Embryonic facial prominence (tissue), 1 donor: ENCODE measurements around the gene ADAMTS6.
"Not testable (repeated sequence)": the region's sequence is repeated elsewhere in the genome, so short reads cannot be mapped to it uniquely, and the experiment has no call there.

Source experiments
- DNase-seq: peaks from one replicate; pipeline ENCODE4 v3.0.0-alpha.2; 2016; ENCODE audit errors: extremely low spot score

Gene ADAMTS6

GRCh38 chr5:65468633-65469032 lies 13.1 kb downstream of the ADAMTS6 start:
- DNase-seq, result no peak

DNA sequence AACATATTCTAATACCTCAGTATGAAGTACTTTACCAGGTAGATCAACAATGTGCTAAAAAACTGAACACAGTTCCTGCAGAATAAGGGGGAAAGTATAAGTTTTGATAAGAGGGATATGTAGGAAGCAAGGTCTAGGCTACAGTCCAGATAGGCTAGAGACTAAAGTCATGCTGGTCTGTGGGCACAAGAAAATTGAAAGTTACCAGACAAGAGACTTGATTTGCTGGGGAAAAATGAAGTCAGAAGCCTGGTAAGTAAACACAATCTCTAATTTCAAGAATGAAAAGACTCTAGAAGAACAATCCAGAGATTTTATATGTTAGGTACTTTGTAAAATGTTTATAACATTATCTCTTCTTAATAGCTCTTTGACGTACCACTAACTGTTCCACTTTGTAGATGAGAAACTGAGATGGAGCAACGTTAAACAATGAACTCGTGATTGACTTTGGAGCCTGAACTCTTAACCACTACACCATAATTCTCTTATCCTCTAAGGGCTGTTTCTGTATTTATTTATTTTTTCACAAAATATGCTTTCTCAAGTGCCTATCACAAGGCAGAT lies 19.5 kb downstream of the ADAMTS6 start:
- no peak for DNase-seq

DNA sequence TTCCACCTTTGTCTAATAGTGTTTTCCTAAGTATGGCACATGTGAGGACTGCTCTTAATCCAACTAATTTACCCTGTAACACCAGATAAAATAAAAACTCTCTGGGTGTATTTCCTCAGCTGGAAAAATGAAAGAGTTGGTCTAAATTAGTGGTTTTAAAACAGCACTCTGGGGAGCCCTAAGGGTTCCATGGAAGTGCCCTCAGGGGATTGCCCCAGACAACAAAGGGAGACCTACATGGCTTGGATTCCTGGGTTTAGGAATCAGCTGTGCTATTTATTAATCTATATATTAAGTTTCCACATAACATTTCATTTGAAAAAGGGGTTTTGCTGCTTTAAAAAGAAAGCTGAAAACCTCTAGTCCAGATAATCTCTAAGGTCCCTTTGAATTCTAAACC lies 20.2 kb downstream of the ADAMTS6 start:
- no peak for DNase-seq

GRCh38 chr5:65459995-65460394 lies 21.7 kb downstream of the ADAMTS6 start:
- DNase-seq, result no peak

DNA sequence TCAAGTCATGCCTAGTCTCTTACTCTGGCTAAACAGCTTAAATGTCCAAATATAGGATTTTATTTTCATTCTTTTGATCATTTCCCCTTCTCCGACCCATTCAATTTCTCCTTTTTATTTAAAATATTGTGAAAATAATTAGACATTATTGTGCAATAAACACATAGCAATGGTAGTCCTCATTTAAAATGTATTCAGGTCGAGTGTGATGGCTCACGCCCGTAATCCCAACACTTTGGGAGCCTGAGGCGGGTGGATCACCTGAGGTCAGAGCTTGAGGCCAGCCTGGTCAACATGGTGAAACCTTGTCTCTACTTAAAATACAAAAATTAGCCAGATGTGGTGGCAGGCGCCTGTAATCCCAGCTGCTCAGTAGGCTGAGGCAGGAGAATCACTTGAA lies 26.7 kb downstream of the ADAMTS6 start:
- no peak for DNase-seq

DNA sequence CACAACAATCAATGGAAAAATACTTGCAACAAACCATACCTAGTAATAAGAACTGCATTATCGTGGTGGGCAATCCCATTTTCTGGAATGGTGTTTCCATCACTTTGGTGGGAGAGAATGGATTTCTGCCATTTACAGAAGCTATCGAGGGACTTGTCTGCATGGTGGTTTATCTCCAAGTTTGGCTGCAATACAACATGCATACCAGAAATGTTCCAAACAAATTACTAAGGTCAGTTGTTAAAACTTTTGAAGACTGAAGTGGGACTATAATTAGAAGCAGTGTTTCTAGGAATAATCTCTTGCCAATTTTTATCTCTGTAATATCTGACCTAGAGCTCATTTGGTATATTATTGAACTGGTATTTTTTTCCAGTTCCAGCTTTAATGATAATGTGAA lies 30.3 kb downstream of the ADAMTS6 start:
- DNase-seq, result no peak

- no peak for DNase-seq
Measured at GRCh38 chr5:65446682-65447081, 35.0 kb downstream of the ADAMTS6 start.

DNA sequence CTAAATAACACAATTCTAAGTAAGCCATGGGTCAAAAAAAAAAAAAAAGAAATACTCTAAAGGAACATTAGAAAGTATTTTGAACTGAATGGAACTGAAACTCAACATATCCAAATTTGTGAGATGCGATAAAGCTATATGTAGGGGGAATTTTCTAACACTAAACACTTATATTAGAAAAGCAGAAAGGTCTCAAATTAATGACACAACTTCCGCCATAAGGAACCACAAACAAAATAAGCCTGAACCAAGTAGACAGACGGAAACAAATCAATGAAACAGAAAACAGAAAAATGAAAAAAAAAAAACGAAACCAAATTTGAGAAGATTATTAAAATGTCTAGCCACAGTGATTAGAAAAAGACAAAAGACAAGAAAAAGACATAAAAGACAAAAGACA lies 39.9 kb downstream of the ADAMTS6 start:
- no peak for DNase-seq

DNA sequence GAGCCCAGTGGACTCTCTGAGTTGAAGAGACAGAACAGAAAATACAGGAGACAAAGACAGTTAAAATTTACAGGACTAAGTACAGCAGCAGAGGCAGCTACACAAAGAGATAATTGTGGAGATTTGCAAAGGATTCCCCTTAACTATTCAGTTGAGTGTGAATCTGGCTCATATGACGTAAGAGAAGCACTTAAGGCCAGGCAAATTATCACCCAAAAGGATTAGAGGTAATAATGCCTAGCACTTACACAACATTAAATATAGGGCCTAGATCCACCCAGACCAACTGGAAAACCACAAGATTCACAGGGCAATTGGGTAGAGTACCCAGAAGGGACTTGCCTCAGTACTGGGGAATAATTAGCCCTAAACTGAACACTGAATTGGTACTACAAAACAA lies 41.3 kb downstream of the ADAMTS6 start:
- DNase-seq, result no peak

- DNase-seq, result no peak
Measured at GRCh38 chr5:65434122-65434521, 47.6 kb downstream of the ADAMTS6 start.

GRCh38 chr5:65426656-65427055 lies 55.1 kb downstream of the ADAMTS6 start:
- DNase-seq, result no peak

- no peak for DNase-seq
Measured at GRCh38 chr5:65423623-65424022, 58.1 kb downstream of the ADAMTS6 start.

GRCh38 chr5:65418661-65419060 lies 63.1 kb downstream of the ADAMTS6 start:
- DNase-seq, result no peak

GRCh38 chr5:65413822-65414221 lies 67.9 kb downstream of the ADAMTS6 start:
- no peak for DNase-seq

GRCh38 chr5:65412842-65413241 lies 68.9 kb downstream of the ADAMTS6 start:
- DNase-seq, result no peak

DNA sequence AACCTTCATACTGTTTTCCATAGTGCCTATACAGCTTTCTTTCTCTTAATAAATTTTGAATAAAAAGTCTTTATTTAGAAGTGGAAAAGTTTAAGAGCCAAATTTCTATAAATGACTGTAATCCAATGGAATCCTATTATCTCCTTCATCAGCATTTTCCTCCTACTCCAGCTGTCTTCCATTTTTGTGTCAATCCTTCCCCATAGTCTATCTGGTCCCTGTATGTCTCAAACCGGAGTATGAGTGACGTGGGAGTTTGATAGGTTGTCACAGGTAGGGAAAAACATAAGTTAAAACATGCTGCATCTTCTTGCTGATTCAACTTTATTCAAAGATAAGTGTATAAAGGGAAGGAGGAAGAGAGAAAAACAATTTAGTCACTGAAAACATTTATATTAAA lies 70.4 kb downstream of the ADAMTS6 start:
- DNase-seq, result no peak

DNA sequence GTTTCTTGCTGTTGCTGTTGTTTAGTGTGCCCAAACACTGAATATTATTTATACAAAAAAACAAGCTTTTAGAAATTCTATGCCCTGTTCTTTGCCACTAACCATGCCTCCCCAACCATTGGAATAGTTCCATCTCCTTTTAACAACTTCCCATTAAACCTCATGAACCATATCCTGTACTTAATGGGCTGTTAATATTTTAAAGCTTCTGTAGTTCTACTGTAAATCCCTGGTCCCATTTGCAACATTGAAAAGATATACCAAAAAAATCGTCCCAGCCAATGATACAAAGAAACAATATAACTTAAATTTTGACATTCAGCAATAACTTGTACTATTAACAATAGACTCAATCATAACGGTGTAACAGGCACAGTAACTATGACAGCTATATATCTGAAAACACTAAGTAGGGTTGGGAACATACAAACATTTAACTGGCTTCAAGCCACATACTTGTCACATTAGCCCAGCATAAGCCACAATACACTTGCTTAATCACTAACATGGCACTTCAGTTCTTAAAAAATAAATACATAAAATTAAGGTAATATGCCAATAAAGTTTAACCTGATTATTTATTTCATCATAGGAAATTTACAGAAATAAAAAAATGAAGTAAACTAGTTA lies 86.1 kb downstream of the ADAMTS6 start:
- no peak for DNase-seq

DNA sequence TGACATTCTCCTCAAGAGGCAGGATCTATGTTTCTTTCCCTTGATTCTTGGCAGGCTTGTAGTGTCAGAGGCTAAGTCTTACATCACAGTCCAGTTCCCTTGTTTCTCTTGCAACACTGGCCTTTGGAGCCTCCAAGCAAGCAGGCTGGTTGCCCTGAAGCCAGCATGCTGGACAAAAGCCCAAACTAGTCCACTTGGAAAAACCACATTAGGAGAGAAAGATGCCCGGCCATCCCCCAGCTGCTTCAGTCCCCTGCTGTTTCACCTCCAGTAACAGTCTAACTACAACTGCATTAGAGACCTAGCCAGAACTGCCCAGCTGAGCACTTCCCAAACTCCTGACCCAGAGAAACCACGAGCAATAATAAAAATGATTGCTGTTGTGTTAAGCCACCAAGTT lies 87.6 kb downstream of the ADAMTS6 start:
- no peak for DNase-seq

DNA sequence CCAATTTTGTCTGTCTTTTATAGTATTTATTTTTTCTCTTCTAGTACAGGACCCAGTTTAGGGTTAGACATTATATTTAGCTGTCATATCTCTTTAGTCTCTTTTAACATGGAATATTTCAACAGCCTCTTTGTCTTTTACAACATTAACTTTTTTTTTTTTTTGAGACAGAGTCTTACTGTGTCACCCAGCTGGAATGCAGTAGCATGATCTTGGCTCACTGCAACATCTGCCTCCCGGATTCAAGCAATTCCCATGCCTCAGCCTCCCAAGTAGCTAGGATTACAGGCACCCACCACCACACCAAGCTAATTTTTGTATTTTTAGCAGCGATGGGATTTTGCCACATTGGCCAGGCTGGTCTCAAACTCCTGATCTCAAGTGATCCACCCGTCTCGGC lies 90.1 kb downstream of the ADAMTS6 start:
- no peak for DNase-seq

DNA sequence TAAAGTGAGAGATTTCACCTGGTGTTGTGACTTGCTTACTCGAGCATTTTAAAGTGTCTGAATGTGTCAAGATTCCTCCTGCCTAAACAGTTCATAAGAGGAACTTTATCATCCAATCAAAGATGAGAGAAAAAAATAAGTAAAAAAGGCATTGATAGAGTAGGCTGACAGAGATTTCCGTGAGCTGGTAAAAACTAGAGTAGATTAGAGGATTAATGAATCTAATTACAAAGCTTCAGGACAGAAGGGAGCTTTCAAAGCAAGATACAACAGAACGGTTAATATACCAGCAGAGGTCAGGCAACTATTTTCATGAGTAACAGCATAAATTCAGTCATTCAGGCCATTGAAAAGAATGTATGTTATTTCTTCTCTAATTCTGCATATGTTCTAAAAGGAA lies 91.5 kb downstream of the ADAMTS6 start:
- no peak for DNase-seq

GRCh38 chr5:65383859-65384258 lies 97.9 kb downstream of the ADAMTS6 start:
- no peak for DNase-seq

- DNase-seq, result no peak
Measured at GRCh38 chr5:65382582-65382981, 99.1 kb downstream of the ADAMTS6 start.

DNA sequence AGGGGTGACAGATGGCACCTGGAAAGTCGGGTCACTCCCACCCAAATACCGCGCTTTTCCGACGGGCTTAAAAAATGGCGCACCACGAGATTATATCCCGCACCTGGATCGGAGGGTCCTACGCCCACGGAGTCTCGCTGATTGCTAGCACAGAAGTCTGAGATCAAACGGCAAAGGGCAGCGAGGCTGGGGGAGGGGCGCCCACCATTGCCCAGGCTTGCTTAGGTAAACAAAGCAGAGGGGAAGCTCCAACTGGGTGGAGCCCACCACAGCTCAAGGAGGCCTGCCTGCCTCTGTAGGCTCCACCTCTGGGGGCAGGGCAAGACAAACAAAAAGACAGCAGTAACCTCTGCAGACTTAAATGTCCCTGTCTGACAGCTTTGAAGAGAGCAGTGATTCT lies 111.2 kb downstream of the ADAMTS6 start:
- not testable (repeated sequence) for DNase-seq

DNA sequence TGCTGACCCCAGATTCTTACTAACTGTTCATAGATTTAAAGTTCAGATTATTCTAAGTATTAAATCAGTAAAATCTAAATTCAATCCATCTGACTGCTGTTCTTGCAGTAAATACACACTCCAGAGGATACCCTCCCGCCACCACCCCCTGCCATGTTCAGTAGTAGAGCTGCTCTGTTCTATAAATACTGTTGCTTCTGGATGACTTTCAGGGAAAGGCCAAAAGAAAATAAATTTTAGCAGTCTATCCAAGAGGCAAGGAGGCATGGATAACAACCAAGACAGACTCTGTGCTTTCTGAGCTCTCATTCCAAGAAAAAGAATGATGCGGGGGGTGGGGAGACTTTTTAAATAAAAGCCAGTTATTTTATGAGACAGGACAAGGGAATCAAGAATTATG lies 115.1 kb downstream of the ADAMTS6 start:
- no peak for DNase-seq
